Stimulated activated CD8-positive, alpha-beta memory T cell treated with anti-CD3 and anti-CD28 coated beads, Interleukin-4, amount 100 ng/mL, for 48 hours (primary cell): Measurements from ENCODE around the gene HIF1A.
A peak's percentile ranks its signal among the peaks of the same experiment; 100 is the strongest.
"Not testable (repeated sequence)": the region's sequence is repeated elsewhere in the genome, so short reads cannot be mapped to it uniquely, and the experiment has no call there.

ENCODE experiments used
- DNase-seq: peaks from one replicate; pipeline ENCODE4 v3.0.0-alpha.2; 2020

HIF1A gene

GRCh38 chr14:61675291-61675690 lies 20.0 kb upstream of the HIF1A start:
- DNase-seq, result no peak

GRCh38 chr14:61677479-61677878 lies 17.8 kb upstream of the HIF1A start:
- DNase-seq, result no peak

DNA sequence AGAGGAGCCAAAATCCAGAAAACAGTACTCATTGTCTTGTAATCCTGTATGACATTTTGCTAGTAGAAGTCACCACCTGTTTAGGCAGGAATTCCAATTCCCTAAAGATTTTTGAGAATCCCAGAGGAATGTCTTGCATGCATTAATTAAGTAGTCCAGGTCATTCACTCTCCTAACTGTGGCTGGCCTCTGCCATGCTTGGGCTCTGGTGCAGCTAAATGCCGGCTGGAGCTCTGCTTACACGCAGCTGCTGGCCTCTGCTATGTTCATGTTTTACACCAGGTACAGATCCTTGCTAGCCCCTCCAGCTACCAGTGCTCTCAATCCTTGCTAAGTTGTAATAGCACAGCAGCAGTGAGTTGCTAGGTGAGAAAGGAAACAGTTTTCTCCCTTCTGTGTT lies 16.3 kb upstream of the HIF1A start:
- no peak for DNase-seq

DNA sequence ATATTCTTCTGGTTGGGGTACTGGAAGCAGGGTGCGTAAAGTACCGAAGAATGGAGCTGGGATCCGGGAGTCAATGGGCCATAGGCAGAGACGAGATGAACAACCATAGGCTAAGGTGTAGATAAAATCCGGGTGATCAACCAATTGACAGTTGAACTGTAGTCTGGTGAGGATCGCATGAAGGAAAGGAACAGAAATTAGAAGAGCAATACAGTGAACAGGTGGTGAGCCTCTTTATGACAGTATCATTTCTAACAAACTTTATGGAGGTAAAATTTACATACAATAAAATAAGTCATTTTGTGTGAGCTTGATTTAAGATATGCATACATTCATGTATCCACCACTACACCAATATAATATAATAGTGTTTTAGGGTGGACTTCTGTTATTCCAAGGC lies 13.9 kb upstream of the HIF1A start:
- no peak for DNase-seq

DNA sequence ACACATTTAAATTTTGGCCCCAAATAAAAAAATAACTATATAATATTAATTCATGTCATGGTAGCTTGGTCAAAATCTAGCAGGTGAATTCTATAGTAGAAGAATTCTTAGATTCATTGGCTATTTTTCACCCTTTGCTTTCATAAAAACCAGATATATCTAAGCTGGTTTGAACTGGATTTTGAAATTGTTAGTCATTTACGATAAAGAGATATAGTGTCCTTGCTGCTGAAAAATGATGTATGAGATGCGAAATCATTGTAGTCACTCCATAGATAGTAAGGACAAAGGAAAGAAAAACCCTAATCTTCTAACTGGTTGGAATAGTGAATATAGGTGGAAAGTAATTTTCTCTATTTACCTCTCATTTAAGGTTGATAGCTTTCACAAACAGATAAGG lies 12.2 kb upstream of the HIF1A start:
- no peak for DNase-seq

DNA sequence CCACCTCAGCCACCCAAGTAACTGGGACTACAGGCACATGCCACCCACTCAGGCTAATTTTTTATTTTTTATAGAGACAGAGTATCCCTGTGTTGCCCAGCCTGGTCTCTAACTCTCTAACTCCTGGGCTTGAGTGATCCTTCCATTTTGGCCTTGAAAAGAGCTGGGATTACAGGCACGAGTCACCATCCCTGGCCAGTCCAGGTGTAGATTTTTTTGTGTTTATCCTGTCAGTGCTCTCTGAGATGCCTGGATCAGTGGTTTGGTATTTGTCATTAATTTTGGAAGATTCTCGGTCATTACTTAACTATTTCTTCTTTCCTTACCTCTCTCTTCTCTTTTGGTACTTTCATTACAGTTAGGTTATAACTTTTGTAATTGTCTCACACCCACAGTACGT lies 5.3 kb upstream of the HIF1A start:
- no peak for DNase-seq

DNA sequence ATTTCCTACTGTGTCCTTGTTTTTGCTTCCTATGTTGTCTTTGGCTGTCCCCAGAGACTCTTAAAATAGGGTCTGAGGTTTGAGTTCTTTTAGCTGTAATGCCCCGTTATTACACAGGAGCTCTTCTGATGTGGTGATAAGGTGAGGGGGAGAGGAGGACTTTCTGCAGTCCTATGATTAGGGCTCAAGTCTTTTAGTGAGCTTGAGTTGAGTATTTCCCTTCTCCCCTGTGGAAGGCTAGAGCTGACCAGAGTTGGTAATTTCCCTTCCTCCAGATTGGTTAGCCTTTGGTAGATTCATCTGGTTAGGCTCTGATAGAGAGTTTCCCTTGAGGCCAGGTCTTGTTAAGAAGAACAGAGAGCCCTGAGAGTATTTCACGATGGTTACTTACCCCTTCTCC lies 4.3 kb upstream of the HIF1A start:
- DNase-seq, result no peak

GRCh38 chr14:61691495-61691894 lies 3.8 kb upstream of the HIF1A start:
- DNase-seq, result no peak

GRCh38 chr14:61694039-61694438 lies 1.3 kb upstream of the HIF1A start:
- DNase-seq, result no peak

- DNase-seq, result peak; percentile 70
Observed at GRCh38 chr14:61695695-61696527, 598 bp downstream of the HIF1A start.

DNA sequence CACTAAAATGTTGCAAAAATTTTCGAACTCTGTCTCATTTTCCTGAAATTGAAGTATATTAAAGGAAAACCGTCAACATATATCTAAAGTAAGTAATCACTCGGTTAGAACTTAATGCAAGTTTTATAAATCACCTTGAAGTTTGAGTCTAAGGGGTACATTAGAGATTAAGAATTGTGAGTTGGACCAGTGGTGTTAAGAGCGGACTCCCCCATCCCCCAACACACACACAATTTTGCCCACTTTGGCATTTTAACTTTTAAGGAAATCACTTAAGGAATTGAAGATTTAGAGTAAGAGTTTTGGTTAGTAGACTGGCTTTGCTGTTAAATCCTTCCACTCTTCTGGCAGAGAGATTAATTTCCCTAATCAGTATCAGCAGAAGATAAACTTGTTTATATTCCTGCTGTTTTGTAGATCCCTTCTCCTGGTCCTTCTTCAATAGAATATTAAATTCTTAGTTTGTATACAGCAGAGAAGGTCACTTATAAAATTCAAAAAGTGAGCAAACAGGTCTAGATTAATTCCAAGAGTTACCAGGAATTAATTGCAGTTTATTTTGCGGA lies 1.5 kb downstream of the HIF1A start:
- no peak for DNase-seq

DNA sequence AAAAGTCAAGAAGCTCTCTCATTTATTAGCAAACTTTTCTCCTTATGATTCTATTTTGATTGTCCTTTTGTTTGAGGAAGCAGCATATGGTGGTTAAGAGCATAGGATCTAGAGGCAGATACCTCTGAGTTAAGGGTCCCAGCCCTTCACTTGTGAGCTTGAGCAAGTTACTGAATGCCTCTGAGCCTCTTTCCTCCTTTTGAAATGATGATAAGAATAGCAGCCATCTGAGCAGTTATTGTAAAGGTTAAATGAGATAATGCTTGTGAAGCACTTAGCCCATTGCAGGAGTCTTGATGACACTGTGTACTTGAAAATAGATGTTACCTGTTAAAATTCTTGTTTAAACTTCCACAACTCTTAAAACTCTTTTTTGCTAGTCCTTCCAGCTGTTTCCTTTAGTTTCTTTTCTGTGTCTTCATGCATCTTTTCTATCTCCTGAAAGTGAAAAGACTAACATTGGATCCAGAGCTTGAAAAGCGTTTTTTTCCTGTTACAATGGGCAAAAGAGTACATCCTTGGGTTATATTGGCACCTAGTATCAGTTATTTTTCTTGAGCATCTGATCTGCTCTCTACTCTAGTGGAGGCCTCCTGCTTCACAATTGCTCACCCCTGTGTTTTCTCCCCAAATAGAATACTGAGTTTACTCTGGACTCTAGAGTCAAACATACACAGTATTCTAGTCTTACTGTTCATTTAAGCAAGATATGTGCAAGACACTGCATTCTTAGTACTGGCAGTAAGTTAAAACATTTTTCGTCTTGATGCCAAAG lies 3.1 kb downstream of the HIF1A start:
- DNase-seq, result no peak

GRCh38 chr14:61699027-61699426 lies 3.7 kb downstream of the HIF1A start:
- DNase-seq, result no peak

DNA sequence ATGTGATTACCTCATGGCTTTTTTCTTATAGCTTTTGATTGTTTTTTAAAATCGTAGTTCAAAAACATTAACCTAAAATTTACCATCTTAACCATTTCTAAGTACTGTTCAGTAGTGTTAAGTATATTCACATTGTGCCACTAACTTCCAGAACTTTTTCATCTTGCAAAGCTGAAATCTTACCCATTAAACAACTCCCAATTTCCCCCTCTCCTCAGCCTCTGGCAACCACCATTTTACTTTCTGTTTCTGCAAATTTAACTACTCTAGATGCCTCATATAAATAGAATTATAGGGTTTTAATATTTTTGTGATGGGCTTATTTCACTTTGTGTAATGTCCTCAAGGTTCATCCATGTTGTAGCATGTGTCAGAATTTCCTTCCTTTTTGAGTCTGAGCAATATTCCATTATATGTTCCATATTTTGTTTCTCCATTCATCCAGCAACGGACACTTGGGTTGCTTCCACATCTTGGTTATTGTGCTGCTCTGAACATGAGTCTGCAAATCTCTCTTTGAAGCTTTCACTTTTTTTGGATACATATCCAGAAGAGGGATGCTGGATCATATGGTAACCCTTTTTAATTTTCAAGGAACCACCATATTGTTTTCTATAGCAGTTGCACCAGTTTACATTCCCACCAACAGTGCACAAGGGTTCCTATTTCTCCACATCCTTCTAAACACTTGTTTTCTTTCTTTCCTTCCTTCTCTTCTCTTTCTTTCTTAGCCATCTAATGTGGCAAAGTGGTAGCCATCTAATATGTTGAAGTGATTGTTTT lies 5.0 kb downstream of the HIF1A start:
- DNase-seq, result no peak

DNA sequence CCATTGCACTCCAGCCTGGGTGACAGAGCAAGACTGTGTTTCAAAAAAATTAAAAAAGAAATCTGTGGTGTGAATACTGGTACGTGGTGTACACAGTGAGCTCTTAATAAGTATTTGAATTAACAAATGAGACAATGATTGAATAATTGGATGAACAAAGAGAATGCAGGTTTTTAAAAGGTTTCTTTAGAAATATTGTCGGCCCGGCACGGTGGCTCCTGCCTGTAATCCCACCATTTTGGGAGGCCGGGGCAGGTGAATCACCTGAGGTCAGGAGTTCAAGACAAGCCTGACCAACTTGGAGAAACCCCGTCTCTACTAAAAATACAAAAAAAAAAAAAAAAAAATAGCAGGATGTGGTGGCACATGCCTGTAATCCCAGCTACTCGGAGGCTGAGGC lies 6.6 kb downstream of the HIF1A start:
- DNase-seq, result no peak

GRCh38 chr14:61703342-61704129 lies 8.2 kb downstream of the HIF1A start:
- no peak for DNase-seq

- no peak for DNase-seq
Observed at GRCh38 chr14:61704554-61704953, 9.2 kb downstream of the HIF1A start.

DNA sequence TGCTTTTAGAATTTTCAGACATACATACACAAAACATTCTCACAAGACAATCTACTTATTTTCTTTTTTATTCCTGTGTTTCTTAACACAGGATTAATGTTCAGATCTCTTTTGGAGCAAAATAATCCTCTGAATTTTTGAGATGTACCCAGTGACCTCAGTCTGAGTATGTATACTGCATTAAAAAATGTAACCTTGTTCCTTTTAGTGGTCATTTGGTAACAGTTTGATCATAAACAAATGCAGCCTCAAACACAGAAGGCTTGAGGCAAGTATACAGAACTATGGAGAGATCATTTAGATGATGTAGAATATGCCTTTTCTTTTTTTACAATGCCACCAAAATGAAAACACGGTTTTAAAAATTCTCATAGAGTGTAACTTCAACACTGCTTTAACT lies 9.7 kb downstream of the HIF1A start:
- no peak for DNase-seq

DNA sequence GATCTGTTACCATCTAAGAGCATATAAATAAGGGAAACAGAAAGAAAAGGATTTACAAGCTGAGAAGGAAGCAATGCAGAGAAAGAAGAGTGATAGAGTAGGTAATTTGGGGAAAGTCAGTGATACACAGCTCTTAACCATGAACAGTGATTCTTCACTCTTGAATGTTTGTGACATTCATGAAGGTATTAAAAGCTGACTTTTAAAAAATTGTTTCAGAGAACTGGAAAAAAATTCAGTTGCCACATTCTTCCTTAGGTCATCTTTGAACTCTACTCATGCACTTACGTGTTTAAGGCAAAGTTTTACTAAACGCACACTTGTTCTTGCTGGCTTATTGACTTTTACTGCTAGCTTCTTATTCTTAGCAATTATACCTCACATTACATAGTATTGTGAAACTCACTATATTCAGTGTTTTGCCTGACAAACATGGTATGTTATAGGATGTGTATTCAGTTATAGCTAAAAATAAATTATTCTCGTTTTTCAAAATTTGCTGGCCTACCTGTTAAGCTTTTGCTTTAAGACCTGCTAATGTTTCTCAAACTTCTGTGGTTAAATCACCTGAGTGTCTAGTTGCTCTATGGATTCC lies 10.9 kb downstream of the HIF1A start:
- no peak for DNase-seq

DNA sequence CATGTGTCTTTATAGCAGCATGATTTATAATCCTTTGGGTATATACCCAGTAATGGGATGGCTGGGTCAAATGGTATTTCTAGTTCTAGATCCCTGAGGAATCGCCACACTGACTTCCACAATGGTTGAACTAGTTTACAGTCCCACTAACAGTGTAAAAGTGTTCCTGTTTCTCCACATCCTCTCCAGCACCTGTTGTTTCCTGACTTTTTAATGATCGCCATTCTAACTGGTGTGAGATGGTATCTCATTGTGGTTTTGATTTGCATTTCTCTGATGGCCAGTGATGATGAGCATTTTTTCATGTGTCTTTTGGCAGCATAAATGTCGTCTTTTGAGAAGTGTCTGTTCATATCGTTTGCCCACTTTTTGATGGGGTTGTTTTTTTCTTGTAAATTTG lies 12.5 kb downstream of the HIF1A start:
- not testable (repeated sequence) for DNase-seq

GRCh38 chr14:61708693-61709092 lies 13.4 kb downstream of the HIF1A start:
- DNase-seq, result not testable (repeated sequence)
